AG04449 (cell line): Measurements from ENCODE around the gene MYCBPAP.

Experiments
- CTCF ChIA-PET: fragments of 350-600 bp; formaldehyde crosslinking; extraction: SDS; loops from one replicate; lab custom pipeline; 2021; ENCODE audit warnings: antibody characterized with exemption; lab: Yijun Ruan, JAX
- POLR2A ChIA-PET: fragments of 400-600, 350-600 bp; formaldehyde crosslinking; extraction: SDS; loops from one replicate; lab custom pipeline; 2020; ENCODE audit warnings: antibody characterized with exemption, inconsistent platforms; lab: Yijun Ruan, JAX
- DNase-seq: peaks from one replicate; pipeline ENCODE4 v3.0.0-alpha.2; 2010; ENCODE audit warnings: low read depth, low spot score
- H3K4me3 ChIP-seq: 2 replicates; pipeline ENCODE4 v1.5.1; 2011; ENCODE audit warnings: low read depth, mild to moderate bottlenecking, control low read depth, low read length
- CTCF ChIP-seq: IDR thresholded peaks from one replicate; pipeline ENCODE4 v1.5.1; 2011; ENCODE audit warnings: mild to moderate bottlenecking, moderate library complexity, low read length, control low read depth, inconsistent platforms; ENCODE audit not compliant: insufficient read depth; ENCODE audit errors: missing control alignments

MYCBPAP gene

DNA sequence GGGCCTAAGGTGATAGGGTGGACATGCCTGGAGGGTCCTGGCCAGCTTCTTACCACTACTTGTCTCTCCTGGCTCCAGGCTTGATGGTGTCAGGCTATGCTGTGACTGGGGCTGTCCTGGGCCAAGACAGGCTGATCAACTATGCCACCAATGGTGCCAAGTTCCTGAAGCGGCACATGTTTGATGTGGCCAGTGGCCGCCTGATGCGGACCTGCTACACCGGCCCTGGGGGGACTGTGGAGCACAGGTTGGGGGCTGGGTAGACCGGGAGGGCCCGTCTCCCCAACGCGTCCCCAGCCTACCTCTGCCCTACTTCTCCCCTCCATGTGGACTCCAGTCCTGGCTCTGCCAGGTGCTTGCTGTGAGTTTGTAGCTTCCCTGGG, 43.2 kb downstream of the MYCBPAP start:
- no peak overlapping the region for H3K4me3 ChIP-seq
- CTCF ChIA-PET: interaction anchor here (0.6 to 8.7 kb wide), 40 partner anchors 10 to 327 kb away, joined by 3 to 265 read pairs (median 6); partner anchors contain the start of genes CACNA1G and RSAD1
- TF ChIP-seq CTCF: no peak
- POLR2A ChIA-PET: interaction anchor here (0.9 to 1.0 kb wide), 2 partner anchors 9 to 143 kb away, joined by 3 read pairs; no protein-coding TSS in a partner anchor
- DNase-seq: no peak

GRCh38 chr17:50551884-50552283, 43.6 kb downstream of the MYCBPAP start:
- no peak for TF ChIP-seq CTCF
- no peak for DNase-seq
- ChIA-PET POLR2A (no interaction called here), CTCF (interaction anchor here (0.9 to 8.7 kb wide), 19 partner anchors 10 to 327 kb away, joined by 3 to 265 read pairs (median 15); partner anchors contain the start of gene CACNA1G)
- H3K4me3 ChIP-seq: no peak overlapping the region

DNA sequence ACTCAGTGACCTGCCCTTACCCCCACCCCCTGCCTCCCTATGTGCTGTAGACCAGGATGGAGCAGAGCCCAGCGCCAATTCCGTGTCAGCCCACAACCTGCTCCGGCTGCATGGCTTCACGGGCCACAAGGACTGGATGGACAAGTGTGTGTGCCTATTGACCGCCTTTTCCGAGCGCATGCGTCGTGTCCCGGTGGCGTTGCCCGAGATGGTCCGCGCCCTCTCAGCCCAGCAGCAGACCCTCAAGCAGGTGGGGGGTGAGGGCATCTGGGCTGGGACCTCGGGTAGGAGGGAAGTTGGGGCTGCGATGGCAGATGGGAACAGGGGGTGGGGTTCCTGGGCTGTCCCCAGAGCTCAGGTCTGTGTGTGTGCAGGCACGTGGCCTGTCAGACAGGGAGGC, 46.0 kb downstream of the MYCBPAP start:
- H3K4me3 ChIP-seq: no peak overlapping the region
- no peak for DNase-seq
- ChIA-PET CTCF (interaction anchor here (1.0 to 8.7 kb wide), 3 partner anchors 56 to 140 kb away, joined by 3 to 265 read pairs (median 3); no protein-coding TSS in a partner anchor), POLR2A (no interaction called here)
- no peak for TF ChIP-seq CTCF

- no peak for DNase-seq
- no peak overlapping the region for H3K4me3 ChIP-seq
- POLR2A ChIA-PET: no interaction called here
- TF ChIP-seq CTCF: no peak
- CTCF ChIA-PET: interaction anchor here (1.2 to 2.2 kb wide), 3 partner anchors 11 to 123 kb away, joined by 3 to 10 read pairs (median 3); no protein-coding TSS in a partner anchor
Observed at GRCh38 chr17:50556803-50557202, 48.6 kb downstream of the MYCBPAP start.

- CTCF ChIA-PET: no interaction called here
Observed at GRCh38 chr17:50557630-50558029, 49.4 kb downstream of the MYCBPAP start.

DNA sequence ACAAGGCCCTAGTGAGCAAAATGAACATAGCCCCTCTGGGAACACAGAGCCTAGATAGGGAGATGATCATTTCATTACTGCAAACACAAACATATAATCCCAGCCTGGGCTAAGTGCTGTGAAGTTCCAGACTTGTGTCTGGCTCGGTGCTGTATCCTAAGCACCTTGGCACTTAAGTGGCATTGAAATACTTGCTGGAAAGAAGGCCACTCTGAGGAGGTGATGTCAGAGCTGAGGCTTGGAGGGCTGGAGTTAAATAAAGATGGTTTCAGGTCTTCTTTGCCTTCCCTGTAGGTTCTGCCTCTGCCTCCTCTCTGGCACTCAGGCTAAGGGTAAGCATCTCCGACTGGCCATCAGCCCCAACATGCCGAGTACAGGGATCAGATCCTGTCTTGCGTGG, 49.9 kb downstream of the MYCBPAP start:
- no peak overlapping the region for H3K4me3 ChIP-seq
- DNase-seq: no peak
- ChIA-PET CTCF (no interaction called here), POLR2A (no interaction called here)
- no peak for TF ChIP-seq CTCF

More at GRCh38 chr17:50557630-50558029, 49.4 kb downstream of the MYCBPAP start:
- H3K4me3 ChIP-seq: no peak overlapping the region
- no peak for TF ChIP-seq CTCF
- POLR2A ChIA-PET: no interaction called here
- no peak for DNase-seq
